Measurements from ENCODE around the gene PDHA2.
"Not testable (repeated sequence)": the region's sequence is repeated elsewhere in the genome, so short reads cannot be mapped to it uniquely, and the experiment has no call there.

Gene PDHA2

DNA sequence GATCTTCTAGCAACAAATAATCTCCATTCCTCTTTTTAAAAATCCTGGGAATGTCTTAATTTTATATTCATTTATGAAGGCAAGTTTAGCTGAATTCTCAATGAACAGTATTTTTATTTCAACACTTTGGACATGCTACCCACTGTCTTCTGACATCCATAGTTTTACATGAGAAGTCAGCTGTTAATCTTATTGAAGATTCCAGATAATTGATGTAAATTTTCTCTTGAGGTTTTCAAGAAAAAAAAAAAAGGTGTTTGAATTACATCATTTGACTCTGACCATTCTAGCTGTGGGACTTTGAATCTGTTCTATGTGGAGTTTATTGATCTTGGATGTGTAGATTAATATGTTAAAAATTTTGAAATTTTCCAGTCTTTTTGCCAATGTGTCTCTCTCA, 28.0 kb downstream of the PDHA2 start:
- DNase-seq (ENCODE audit: low read depth) = no peak
- no peak overlapping the region for H3K4me3 ChIP-seq (ENCODE audit: control insufficient read depth, low read depth, low read length)
- TF ChIP-seq, protein P1, sequence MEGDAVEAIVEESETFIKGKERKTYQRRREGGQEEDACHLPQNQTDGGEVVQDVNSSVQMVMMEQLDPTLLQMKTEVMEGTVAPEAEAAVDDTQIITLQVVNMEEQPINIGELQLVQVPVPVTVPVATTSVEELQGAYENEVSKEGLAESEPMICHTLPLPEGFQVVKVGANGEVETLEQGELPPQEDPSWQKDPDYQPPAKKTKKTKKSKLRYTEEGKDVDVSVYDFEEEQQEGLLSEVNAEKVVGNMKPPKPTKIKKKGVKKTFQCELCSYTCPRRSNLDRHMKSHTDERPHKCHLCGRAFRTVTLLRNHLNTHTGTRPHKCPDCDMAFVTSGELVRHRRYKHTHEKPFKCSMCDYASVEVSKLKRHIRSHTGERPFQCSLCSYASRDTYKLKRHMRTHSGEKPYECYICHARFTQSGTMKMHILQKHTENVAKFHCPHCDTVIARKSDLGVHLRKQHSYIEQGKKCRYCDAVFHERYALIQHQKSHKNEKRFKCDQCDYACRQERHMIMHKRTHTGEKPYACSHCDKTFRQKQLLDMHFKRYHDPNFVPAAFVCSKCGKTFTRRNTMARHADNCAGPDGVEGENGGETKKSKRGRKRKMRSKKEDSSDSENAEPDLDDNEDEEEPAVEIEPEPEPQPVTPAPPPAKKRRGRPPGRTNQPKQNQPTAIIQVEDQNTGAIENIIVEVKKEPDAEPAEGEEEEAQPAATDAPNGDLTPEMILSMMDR (IDR thresholded peaks at IDR 0.05; ENCODE audit: control insufficient read depth, insufficient read depth, low read depth, low read length, missing control alignments) = no peak

DNA sequence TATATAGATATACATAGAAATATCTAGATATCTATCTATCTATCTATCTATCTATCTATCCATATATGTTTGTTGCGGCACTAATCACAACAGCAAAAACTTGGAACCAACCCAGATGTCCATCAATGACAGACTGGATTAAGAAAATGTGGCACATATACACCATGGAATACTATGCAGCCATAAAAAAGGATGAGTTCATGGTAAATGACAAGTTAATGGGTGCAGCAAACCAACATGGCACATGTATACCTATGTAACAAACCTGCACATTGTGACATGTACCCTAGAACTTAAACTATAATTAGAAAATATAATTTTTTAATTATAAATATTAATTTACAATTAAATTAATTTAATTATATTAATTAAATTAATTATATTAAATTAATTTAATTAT, 29.5 kb downstream of the PDHA2 start:
- not testable (repeated sequence) for DNase-seq (ENCODE audit: low read depth); H3K4me3 ChIP-seq (ENCODE audit: control insufficient read depth, low read depth, low read length)

DNA sequence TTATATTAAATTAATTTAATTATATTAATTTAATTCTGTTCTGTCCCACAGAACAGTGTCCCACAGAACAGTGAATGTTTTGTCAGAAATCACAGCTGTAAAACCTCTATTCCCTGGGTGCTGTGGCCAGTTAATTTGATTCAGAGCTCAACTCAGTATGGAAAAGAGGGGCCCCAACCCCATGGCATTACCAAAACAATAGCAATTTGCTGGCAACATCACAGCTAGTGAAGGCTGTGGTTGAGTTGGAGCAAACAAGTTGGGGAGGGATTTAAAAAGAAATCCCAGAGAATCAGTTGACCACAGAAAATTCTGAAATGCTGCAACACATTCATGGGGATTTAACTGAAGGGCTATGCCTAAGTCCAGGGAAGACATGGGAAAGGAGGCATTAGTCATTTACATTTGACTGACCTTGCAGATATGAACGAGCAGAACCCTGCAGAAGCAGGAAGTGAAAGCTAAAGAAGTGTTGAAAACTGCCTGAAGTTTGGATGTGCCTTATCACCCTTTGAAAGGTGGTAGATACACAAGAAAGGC, 30.1 kb downstream of the PDHA2 start:
- H3K4me3 ChIP-seq (ENCODE audit: control insufficient read depth, low read depth, low read length) = no peak overlapping the region
- TF ChIP-seq, protein P1 (IDR thresholded peaks at IDR 0.05; ENCODE audit: control insufficient read depth, insufficient read depth, low read depth, low read length, missing control alignments) = no peak
- DNase-seq (ENCODE audit: low read depth) = no peak

DNA sequence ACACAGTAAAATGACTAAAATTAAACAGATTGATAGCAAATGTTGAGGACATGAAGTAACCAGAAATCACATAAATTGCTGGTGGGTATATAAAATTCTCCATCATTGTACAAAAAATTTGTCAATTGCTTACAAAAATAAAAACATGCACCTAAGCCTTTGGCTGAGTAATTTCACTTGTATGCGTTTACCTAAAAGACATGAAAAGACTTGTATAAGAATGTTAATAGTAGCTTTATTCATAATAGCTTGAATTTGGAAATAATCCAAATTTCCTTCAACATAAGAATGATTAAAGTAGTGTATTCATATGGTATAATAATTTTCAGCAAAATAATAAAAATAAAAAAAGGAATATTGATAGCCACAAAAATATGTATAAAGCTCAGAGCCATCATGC, 37.7 kb downstream of the PDHA2 start:
- no peak overlapping the region for H3K4me3 ChIP-seq (ENCODE audit: control insufficient read depth, low read depth, low read length)
- TF ChIP-seq, protein P1 (IDR thresholded peaks at IDR 0.05; ENCODE audit: control insufficient read depth, insufficient read depth, low read depth, low read length, missing control alignments) = no peak

DNA sequence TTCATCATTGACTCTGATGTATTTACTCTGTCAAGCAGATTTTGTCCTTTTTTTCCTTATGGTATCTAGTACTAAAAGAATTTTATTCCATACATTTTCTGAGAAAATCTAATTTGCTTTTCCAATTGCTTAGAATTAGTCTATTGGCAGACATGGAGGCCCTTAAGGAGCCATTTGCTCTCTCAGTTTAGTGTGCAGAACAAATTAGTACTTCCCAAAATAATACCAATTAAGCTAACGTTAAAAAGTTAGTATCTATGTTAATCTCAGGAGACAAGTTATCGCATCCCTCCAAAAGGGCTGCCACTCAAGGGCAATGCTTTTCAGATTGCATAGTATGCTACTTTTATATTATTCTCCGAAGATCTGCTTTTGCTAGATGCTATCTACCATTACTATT, 47.7 kb downstream of the PDHA2 start:
- TF ChIP-seq, protein P1 (IDR thresholded peaks at IDR 0.05; ENCODE audit: control insufficient read depth, insufficient read depth, low read depth, low read length, missing control alignments) = no peak
- no peak for DNase-seq (ENCODE audit: low read depth)
- no peak overlapping the region for H3K4me3 ChIP-seq (ENCODE audit: control insufficient read depth, low read depth, low read length)

More for the DNA sequence above, 37.7 kb downstream of the PDHA2 start:
- DNase-seq (ENCODE audit: low read depth) = no peak

DNA sequence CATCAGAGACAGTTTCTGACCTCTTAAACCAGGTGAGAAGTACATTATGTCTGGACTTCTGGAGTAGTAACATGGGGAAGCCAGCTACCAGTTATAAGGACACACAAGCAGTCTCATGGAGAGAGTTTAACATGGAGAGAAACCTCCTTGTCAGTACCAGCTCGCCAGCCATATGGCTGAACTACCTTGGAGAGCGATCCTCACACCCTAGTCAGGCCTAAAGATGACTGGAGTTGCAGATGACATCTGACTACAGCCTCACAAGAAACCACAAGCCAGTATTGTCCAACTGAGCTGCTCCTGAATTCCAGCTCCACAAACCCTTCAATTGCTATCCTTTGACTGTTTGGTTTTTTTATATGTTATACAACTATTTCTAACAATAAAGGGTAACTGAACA, 49.8 kb downstream of the PDHA2 start:
- no peak overlapping the region for H3K4me3 ChIP-seq (ENCODE audit: control insufficient read depth, low read depth, low read length)
- TF ChIP-seq, protein P1 (IDR thresholded peaks at IDR 0.05; ENCODE audit: control insufficient read depth, insufficient read depth, low read depth, low read length, missing control alignments) = no peak
- no peak for DNase-seq (ENCODE audit: low read depth)
